Smooth muscle cell (in vitro differentiated cells): Measurements from ENCODE around the gene CDH4. TPM values are rescaled to one million over a fixed set of nuclear protein-coding genes. Genes with fewer than 3 reads are reported as not detected.

ENCODE experiments used
- DNase-seq: peaks from one replicate; lab custom pipeline; 2025; ENCODE audit not compliant: unreplicated experiment; lab: John Stamatoyannopoulos, UW
- H2AFZ ChIP-seq: fragments of 200-600 bp; sonication (generic); 2 replicates; pipeline ENCODE4 v1.6.0; 2016; ENCODE audit warnings: antibody characterized with exemption, low read depth, mild to moderate bottlenecking
- H3F3A ChIP-seq: fragments of 200-600 bp; sonication (generic); 2 replicates; pipeline ENCODE4 v1.6.0; 2017; ENCODE audit warnings: antibody characterized with exemption, low read depth
- H3K27ac ChIP-seq: fragments of 200-600 bp; sonication (generic); 2 replicates; pipeline ENCODE4 v1.5.1; 2016; ENCODE audit warnings: low read depth, mild to moderate bottlenecking
- H3K27me3 ChIP-seq: fragments of 200-600 bp; sonication (generic); 2 replicates; pipeline ENCODE4 v1.6.1; 2016; ENCODE audit warnings: low read depth, mild to moderate bottlenecking
- H3K36me3 ChIP-seq: fragments of 200-600 bp; sonication (generic); 2 replicates; pipeline ENCODE4 v1.5.1; 2016; ENCODE audit warnings: low read depth
- H3K4me1 ChIP-seq: fragments of 200-600 bp; sonication (generic); 2 replicates; pipeline ENCODE4 v1.5.1; 2016; ENCODE audit warnings: low read depth
- H3K4me2 ChIP-seq: fragments of 200-600 bp; sonication (generic); 2 replicates; pipeline ENCODE4 v1.6.0; 2016; ENCODE audit warnings: mild to moderate bottlenecking
- H3K4me3 ChIP-seq: fragments of 200-600 bp; sonication (generic); 2 replicates; pipeline ENCODE4 v1.5.1; 2016; ENCODE audit warnings: mild to moderate bottlenecking
- H3K79me2 ChIP-seq: fragments of 200-600 bp; sonication (generic); 2 replicates; pipeline ENCODE4 v1.6.0; 2016; ENCODE audit warnings: low read depth, mild to moderate bottlenecking
- H3K9ac ChIP-seq: fragments of 200-600 bp; sonication (generic); 2 replicates; pipeline ENCODE4 v1.6.0; 2016; ENCODE audit warnings: low read depth
- H3K9me3 ChIP-seq: fragments of 200-600 bp; sonication (generic); replicated peaks from 2 replicates; pipeline ENCODE4 v1.5.1; 2016; ENCODE audit warnings: low read depth
- H4K20me1 ChIP-seq: fragments of 200-600 bp; sonication (generic); 2 replicates; pipeline ENCODE4 v1.6.0; 2016; ENCODE audit warnings: low read depth
- WGBS: methylation state at CpG from one replicate; pipeline ENCODE4 v1.1.7; 2016; ENCODE audit warnings: low lambda C conversion rate; 5-methylcytosine and 5-hydroxymethylcytosine counted together
- polyA plus RNA-seq: library from polyadenylated mRNA; unstranded; fragments of >200 nt; fragmentation: Nextera tagmentation; extraction: Ambion mirVana; gene quantifications from 2 replicates; pipeline ENCODE4 v1.2.1, GENCODE V29; 2016
- total RNA-seq: library from RNA; depleted of rRNA; stranded (reverse); fragments of >200 nt; gene quantifications from 2 replicates; pipeline ENCODE4 v1.2.3, GENCODE V29; 2014
- TF ChIP-seq, protein P1 (sequence below): fragments of 200-600 bp; sonication (generic); IDR thresholded peaks from 2 replicates; pipeline ENCODE4 v1.5.1; 2017; ENCODE audit warnings: borderline replicate concordance, mild to moderate bottlenecking, antibody characterized with exemption; ENCODE audit not compliant: insufficient read depth, poor library complexity, severe bottlenecking

The CDH4 gene
- total and polyA plus RNA-seq, 2 experiments from 2014 or later, result 0.03 to 0.04 TPM

DNA sequence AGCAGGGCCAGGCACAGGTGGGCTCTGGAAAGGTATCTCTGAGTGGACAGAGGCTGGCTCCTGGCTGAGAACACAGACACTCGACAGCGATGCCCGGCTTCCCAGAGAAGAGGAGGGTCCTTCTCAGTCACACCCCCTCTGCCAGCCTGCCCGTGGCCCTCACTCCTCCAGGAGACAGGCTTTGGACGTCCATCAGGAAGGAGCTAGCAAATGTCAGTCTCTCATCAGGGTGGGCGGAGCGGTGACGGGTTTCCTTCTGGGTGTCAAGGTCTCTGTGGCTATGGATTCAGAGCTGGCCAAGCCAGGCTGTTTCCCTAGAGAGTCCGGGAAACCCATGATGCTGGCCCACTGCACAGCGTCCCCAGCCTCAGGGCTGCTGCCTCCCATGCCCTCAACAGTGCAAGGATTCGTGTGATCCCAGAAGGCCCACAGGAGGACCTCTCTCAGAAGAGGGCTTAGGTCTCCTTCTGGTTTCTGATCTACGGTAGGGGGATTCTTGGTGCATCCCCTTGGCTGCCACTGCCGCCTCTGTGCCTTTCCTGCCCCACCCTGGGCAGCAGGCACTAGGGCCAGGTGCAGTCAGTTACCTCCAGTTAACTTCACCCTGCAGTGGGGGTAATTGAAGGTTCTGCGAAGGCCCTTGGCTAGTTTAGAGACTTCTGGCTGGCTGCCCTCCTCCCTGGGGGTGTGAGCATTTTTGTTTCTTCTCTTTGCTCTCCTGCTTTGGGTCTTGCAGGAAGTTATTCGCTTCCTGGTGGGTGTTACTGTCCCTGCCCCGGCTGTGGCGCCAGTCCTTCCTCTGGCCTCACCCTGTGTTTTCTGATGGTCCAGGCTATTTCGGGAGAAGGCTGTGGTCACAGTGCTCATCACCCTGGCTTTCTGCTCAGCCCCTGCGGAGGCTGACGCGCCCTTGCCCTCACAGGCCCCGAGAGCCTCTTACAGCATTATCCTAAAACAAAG lies 80.2 kb downstream of the CDH4 start:
- no peaks in the 10 kb centered on the region for H4K20me1 ChIP-seq
- no peak overlapping the region for H3K4me3 ChIP-seq
- H3K27ac ChIP-seq, result no peak overlapping the region
- no peaks in the 10 kb centered on the region for H3K36me3 ChIP-seq
- no peak overlapping the region for H2AFZ ChIP-seq
- H3K9me3 ChIP-seq, result no peaks in the 10 kb centered on the region
- no peak for DNase-seq
- no peaks in the 10 kb centered on the region for H3F3A ChIP-seq
- TF ChIP-seq, protein P1, sequence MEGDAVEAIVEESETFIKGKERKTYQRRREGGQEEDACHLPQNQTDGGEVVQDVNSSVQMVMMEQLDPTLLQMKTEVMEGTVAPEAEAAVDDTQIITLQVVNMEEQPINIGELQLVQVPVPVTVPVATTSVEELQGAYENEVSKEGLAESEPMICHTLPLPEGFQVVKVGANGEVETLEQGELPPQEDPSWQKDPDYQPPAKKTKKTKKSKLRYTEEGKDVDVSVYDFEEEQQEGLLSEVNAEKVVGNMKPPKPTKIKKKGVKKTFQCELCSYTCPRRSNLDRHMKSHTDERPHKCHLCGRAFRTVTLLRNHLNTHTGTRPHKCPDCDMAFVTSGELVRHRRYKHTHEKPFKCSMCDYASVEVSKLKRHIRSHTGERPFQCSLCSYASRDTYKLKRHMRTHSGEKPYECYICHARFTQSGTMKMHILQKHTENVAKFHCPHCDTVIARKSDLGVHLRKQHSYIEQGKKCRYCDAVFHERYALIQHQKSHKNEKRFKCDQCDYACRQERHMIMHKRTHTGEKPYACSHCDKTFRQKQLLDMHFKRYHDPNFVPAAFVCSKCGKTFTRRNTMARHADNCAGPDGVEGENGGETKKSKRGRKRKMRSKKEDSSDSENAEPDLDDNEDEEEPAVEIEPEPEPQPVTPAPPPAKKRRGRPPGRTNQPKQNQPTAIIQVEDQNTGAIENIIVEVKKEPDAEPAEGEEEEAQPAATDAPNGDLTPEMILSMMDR, result no peak
- peaks cover 14% of the 10 kb centered on the region for H3K27me3 ChIP-seq
- 75% methylated on average over 22 of the region's 22 CpGs for WGBS
- no peak overlapping the region for H3K9ac ChIP-seq
- H3K4me1 ChIP-seq, result no peaks in the 10 kb centered on the region
- H3K79me2 ChIP-seq, result no peaks in the 10 kb centered on the region
- H3K4me2 ChIP-seq, result no peak overlapping the region

DNA sequence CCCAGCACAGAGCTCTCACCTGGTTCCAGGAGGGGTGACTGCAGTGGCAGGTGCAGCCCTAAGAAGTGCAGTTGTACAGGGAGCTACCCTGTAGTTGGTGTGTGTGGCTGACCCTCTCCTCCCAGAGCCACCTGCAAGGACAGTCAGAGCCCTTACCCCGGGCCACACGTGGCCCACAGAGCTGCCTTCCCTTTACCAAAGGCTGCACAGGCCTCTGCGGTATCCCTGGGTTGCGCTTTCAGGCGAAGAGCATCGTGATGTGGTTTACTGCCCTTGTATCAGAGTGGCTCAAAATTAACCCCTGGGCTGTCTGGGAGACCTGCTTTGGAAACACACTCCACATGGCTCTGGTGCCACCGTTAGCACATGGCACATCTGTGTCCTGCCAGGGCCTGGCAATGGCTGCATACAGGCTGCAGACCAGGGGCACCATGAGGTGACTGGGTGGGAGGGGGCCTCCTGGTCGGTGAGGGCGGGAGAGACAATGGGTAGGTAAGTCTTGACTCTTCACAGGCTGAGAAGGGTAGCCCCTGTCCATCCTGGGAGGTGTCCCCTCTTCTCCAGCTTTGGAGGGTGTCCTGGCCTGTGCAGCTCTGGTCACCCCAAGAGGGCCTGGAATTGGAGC lies 81.5 kb downstream of the CDH4 start:
- Histone ChIP-seq H3K27me3 (peaks cover 9% of the 10 kb centered on the region), H3K4me1 (no peaks in the 10 kb centered on the region), H2AFZ (no peak overlapping the region), H3K36me3 (no peaks in the 10 kb centered on the region), H3K4me3 (no peak overlapping the region), H3F3A (no peaks in the 10 kb centered on the region), H3K27ac (no peak overlapping the region), H3K9ac (no peak overlapping the region), H3K9me3 (no peaks in the 10 kb centered on the region), H4K20me1 (no peaks in the 10 kb centered on the region), H3K4me2 (no peak overlapping the region), H3K79me2 (no peaks in the 10 kb centered on the region)
- DNase-seq, result no peak
- TF ChIP-seq, protein P1, result no peak
- WGBS, result 88% methylated on average over 7 of the region's 9 CpGs

DNA sequence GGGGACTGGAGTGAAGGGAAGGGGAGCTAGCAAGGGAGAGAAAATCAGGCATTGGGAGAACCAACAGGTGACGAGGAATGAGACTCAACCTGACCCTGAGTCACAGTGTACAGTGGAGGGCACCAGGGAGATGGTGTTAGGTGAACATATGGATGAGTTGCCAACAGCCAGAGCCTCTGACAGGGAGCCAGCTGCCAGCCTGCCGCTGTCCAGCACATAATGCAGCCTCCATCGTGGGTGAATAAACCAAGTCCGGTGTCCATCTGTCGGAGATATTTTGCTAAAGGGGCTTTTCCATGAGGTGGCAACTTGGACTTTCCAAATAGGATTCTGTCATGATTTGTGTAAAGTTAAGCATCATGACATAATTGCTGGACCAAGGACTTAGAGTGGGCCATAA lies 88.1 kb downstream of the CDH4 start:
- peaks cover 17% of the 10 kb centered on the region for H3K27me3 ChIP-seq

More for the DNA sequence above, 88.1 kb downstream of the CDH4 start:
- H3K27ac ChIP-seq, result no peak overlapping the region
- H3F3A ChIP-seq, result no peaks in the 10 kb centered on the region
- no peak overlapping the region for H2AFZ ChIP-seq
- no peaks in the 10 kb centered on the region for H3K36me3 ChIP-seq
- 80% methylated on average over 5 of the region's 5 CpGs for WGBS
- H3K4me2 ChIP-seq, result no peak overlapping the region
- H3K4me1 ChIP-seq, result no peaks in the 10 kb centered on the region
- no peak for DNase-seq
- H4K20me1 ChIP-seq, result no peaks in the 10 kb centered on the region
- no peaks in the 10 kb centered on the region for H3K9me3 ChIP-seq
- H3K79me2 ChIP-seq, result no peaks in the 10 kb centered on the region
- no peak overlapping the region for H3K4me3 ChIP-seq
- TF ChIP-seq, protein P1, result no peak
- H3K9ac ChIP-seq, result no peak overlapping the region
